NAMALWA (cell line): ENCODE results near the gene EVA1B.

Experiments
- DNase-seq: peaks from one replicate; pipeline ENCODE4 v3.0.0-alpha.2; 2015; ENCODE audit warnings: low spot score

EVA1B gene

DNA sequence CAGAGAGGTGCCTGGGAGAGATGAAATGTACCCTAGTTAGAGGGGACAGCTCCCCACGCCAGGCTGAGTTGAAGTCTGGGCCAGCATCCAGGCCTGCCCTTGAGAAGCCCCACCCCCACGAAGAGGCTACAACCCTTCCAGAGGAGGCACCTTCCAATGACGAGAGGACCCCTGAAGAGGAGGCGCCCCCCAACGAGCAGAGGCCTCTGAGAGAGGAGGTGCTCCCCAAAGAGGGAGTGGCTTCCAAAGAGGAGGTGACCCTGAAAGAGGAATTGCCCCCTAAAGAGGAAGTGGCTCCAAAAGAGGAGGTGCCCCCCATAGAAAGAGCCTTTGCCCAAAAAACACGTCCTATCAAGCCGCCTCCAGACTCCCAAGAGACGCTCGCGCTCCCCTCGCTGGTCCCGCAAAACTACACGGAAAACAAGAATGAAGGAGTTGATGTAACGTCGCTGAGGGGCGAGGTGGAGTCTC is 3.1 kb downstream of the EVA1B start:
- no peak for DNase-seq

DNA sequence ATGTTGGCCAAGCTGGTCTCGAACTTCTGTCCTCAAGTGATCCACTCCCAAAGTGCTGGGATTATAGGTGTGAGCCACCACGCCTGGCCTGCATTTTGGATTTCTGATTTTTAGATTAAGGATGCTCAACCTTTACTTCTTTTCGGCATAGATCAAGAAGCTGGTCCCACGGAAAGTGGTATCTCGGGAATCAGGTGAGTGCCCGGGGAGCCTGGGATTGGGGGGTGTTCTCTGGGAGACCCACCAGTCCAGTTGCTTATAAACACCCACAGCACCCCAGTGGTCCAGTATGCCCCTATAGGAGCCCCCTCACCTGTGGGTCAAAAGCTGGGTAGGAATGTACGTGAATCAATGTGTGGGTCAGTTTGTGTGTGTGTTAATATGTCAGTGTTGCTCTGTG is 14.0 kb downstream of the EVA1B start:
- DNase-seq, result no peak

DNA sequence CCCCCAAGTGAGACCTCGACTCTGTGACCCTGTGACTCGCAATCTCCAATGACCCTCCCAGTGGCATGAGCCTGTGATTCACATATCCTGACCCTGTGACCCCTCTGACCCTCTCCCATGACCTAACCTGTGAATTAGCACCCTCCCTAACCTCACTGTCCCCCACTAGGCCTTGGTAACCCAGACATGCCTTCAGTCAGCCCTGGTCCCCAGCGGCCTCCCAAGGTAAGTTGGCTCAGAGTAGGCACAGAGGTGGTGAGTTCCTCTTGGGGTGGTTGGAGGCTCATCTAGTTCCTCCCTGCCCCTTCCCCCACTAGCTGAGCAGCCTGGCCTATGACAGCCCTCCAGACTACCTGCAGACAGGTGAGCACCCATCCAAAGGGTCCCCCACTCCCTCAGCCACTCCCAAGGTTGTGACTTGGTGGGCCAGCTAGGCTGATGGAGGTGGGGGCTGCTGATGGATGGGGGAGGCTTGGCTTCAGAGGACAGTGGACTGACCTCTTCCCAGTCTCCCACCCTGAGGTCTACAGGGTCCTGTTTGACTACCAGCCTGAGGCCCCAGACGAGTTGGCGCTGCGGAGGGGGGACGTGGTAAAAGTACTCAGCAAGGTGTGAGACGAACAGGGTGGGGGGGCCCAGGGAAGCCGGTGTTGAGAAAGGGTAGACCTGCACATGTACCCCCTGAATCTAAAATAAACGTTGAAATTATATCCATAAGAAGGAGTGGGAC is 15.7 kb downstream of the EVA1B start:
- no peak for DNase-seq

DNA sequence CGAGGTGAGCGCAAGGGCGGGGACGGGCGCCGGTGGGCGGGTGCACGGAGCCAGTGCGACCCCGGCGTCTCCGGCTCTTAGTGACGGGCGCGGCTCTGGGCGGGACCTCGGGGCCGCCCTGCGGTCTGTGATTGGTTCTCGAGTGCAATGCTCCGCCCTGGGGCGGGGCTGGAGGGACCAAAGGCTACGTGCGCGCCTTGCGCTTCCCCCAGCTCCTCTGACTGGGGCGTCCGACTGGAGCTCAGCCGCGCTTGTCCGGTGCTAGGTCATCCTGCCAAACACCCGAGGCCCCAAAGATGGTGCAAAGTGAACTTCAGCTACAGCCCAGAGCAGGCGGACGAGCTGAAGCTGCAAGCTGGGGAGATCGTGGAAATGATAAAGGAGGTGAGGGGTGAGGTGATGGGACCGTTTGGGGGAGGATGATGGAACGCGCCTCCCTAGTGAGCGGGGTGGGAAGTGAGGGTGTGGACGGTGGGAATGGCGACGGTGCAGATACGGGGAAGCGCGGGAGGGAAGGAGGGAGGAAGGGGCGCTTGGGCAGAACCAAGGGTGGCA is 16.5 kb downstream of the EVA1B start:
- peak; percentile 96 for DNase-seq

DNA sequence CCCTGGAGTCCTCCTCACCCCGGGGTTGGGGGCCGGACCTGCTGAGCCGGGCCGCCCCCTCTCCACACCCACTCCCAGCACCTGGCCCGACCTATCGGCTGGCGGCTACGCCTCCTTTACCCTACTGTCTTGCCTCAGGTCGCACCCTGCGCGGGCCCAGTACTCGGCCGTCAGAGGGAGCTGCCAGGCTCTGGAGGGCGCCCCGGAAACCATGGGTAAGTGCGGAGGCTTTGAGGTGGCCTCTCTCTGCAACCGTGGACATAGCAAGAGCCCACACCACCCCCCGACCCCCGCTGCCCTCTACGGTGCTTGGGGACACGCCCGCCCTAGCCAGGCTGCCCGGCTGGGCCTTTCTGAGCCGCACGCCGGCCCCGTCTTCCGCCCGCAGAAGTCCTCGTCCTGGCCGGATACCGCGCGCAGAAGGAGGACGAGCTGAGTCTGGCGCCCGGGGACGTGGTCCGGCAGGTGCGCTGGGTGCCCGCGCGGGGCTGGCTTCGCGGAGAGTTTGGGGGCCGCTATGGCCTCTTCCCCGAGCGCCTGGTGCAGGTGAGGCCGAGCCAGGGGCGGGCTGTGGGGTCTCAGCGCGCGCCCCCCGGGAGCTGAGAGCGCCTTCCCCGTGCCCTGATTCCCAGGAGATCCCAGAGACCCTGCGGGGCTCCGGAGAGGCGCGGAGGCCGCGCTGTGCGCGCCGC is 17.1 kb downstream of the EVA1B start, which contains the start of gene SH3D21:
TSS of gene SH3D21 (plus strand) at position 159 of the 692 bp plus-strand sequence. CDS start at position 212, 53 bp downstream.
- peak; percentile 79 for DNase-seq

DNA sequence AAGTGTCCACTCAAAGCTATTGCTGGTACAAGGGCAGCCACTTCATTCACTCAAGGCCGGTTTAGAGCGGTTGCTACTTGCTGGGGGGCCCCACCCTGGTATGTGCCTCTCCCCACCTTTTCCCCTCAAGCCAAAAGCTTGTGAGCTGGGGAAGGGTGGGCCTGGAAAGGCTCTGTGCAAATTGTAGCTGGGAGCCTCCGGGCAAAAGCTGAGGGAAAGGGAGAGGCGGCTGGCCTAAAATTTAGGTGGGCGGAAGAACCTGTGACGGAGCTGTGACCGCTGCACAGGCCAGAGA is 17.6 kb downstream of the EVA1B start:
- DNase-seq, result no peak

DNA sequence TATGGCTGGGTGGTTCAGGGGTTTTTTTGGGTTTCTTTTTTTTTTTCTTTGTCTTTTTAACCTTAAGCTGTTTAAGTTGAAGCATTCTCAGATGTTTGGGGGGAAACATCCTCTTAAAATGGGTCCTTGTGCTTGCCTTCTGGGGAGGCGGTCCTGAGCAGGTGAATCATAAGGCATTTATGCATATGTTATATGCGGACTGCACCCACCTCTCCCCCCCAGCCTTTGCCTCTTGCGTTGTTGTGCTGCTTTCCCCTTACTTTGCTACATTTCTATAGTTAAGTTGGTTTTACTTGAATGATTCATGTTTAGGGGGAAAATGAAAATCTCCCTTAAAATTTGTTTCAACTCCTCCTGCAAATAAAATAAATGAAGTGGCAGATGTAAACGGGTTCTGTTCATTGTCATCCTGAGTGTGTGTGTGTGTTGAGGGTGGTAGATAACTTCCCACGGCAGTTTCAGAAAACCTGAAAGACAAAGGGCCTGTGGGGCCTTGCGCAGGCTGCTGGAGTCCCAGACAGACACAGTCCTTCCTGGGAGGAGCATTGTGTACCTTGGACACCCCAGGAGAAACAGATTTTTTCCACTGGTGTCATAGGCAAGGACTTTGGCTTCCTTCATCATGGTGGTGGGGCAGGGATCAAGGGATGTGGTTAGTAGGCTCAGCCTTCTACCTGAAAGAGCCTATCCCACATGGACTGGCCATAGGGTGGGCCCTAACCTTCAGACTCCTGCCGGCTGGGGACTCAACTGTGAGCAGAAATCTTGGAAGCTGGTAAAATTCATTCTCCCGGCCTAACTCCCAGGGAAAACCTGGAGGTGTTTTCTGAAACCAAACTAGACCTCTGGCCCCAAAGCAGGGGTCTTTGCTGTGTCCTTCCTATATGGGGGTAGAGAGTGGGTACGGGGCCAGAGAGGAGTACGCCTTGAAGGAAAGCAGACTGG is 18.2 kb downstream of the EVA1B start:
- no peak for DNase-seq

DNA sequence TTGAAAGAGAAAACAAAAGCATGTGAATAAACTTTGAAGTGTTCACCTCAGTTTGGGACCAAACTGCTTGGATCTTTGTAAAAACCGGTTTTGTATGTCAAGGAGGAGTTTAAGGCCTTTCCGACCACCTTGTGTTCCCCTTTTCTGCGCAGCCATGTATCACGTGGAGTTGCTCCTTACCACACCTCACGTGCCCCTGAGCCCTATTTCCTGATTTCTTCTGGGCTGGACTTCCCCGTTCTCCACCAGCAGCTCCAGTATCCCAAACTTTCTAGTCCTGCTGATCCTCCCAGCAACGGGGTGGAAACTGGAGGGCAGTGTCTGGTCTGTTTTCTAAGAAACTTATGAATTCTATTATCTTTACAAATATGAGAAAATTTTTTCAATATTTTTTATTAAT is 18.9 kb downstream of the EVA1B start:
- no peak for DNase-seq

DNA sequence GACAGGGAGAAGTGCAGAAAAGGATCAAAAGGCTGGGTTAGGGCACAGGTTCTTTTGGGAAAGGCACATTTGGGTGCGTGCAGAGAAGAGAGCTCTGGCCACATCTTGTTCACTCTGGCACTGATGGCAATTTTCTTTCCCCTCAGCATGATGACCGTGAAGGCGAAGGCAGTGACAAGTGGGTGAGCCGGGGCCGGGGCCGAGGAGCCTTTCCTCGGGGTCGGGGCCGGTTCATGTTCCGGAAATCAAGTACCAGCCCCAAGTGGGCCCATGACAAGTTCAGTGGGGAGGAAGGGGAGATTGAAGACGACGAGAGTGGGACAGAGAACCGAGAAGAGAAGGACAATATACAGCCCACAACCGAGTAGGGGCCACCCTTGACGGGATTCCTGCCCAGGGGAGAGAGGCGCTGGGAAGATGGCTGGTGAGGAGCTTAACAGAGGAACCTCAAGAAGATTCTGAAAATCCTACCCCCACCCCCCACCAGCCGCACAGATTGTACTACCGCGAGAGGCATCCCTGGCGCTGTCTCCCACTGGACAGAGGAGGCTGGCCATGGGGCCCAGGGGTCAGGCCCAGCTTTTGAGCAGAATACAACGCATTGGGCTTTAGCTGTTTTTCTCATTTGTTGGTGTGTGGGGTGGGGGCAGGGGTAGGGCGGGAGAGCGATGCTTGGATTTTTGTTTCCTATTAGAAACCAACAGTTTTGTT is 19.6 kb downstream of the EVA1B start:
- DNase-seq, result no peak

DNA sequence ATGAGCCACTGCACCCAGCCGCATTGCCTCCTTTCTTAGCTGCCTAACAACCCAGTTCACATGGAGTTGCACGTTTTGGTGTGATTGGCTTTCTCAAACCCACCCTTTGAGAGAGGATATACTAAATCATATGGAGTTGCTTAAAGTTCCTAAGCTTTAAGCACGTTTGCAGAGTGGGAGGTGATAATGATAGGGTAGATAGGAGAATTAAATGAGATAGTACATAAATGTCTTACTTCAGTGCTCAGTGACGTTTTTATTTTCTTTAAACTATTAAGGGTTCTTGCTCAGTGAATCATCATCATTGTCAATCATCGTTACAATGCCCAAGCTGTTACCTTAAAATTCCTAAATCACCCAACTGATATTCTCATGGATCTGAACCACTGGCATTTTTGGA is 20.2 kb downstream of the EVA1B start:
- DNase-seq, result no peak

DNA sequence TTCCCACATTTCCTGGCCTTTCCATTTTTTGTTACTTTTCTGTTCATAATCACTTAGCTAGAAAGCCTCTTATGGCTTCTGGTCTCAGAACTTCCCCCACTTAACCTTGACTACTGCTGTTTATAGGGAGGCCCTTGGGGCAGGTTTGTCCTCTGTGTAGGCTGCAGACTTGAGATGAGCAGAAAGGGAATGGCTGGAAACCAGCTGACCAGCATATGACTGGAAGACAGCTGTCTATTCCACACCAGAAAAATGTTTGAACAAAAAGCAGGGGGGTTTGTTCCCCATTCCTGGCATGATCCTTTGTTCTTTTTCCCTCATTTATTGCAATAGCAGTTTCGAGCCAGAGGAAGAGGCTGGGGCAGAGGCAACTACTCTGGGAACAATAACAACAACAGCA is 22.2 kb downstream of the EVA1B start:
- DNase-seq, result no peak

DNA sequence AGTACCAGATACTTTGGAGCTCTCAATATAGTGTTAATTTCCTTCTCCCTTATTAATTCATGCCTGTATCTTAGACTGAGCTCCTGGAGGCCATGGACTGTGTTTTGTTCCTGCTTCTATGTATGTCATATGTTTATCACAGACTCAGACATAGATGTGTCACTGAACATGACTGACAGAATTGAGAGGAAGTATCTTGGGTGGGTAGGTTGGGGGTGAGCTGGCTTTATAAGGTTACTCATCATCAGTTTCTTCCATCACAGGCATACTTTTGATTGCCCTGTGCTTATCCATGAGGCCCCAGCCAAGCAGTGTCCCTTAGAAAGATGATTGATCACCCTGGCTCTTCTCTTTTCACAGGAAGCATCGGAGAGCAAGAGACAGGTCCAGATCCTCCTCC is 22.9 kb downstream of the EVA1B start:
- DNase-seq, result no peak

DNA sequence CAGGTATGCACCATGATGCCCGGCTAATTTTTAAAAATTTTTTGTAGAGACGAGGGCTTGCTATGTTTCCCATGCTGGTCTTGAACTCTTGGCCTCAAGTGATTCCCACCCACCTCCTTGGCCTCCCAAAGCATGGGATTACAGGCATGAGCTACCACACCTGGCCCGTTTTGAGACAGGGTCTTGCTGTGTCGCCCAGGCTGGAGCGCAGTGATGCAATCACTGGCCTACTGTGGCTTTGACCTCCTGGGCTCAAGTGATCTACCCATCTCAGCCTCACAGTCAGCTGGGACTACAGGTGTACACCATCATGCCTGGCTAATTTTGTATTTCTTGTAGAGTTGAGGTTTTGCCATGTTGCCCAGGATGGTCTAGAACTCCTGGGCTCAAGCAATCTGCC is 24.8 kb downstream of the EVA1B start:
- DNase-seq, result no peak

DNA sequence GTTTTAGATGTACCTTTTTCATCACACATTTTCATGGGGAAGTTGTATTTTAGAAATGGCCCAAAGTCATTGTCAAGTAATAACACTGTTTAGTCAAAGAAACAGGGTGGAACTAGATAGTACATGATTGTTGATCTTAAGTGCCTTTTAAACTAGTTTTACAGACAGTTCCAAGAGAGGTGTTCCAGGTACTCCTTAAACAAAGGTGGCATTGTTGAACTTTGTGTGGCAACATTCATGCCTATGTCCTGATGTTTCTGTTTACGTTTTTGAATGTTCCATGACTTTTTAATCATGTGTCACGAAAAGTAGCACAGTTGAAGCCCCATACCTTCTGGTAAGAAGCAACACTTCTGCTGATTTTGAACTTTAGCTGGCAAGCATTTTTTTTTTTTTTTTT is 26.4 kb downstream of the EVA1B start:
- no peak for DNase-seq

DNA sequence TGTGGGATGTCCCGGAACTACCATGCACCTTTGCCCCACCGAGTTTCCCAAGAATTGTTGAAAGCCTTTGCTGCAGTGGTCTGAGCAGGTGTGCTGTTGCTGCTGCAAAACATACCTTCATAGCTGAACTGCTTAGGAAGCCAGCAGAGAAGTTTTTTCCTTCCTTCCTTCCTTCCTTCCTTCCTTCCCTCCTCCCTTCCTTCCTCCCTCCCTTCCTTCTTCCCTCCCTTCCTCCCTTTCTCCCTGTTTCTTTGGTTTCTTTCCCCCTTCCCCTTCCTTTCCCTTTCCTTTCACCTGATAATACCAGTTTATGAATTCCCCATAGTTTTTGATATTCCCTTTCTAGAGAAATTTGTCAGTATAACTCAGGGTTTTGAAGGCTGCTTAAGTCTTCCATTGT is 28.1 kb downstream of the EVA1B start:
- DNase-seq, result no peak

DNA sequence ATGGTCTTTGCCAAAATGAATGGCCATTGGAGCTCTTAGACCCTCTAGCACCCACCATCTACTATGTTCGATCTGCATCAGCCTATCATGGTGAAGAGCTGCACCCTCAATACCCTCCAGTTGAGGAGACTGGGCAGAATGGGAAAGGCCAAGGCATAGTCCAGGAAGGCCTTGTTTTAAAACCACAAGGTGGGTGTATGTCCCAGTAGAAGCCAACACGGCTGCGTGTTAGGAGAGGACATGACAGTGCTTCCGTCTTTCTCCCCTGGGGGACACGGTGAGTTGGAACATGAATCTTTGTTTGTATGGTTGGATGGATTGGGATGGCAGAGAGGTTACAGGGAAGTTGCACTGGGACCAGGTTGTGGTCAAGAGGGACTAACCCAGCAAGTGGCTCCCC is 35.9 kb downstream of the EVA1B start:
- DNase-seq, result no peak

DNA sequence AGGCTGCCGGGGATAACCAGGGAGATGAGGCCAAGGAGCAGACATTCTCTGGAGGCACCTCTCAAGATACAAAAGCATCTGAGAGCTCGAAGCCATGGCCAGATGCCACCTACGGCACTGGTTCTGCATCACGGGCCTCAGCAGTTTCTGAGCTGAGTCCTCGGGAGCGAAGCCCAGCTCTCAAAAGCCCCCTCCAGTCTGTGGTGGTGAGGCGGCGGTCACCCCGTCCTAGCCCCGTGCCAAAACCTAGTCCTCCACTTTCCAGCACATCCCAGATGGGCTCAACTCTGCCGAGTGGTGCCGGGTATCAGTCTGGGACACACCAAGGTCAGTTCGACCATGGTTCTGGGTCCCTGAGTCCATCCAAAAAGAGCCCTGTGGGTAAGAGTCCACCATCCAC is 36.6 kb downstream of the EVA1B start:
- DNase-seq, result no peak

DNA sequence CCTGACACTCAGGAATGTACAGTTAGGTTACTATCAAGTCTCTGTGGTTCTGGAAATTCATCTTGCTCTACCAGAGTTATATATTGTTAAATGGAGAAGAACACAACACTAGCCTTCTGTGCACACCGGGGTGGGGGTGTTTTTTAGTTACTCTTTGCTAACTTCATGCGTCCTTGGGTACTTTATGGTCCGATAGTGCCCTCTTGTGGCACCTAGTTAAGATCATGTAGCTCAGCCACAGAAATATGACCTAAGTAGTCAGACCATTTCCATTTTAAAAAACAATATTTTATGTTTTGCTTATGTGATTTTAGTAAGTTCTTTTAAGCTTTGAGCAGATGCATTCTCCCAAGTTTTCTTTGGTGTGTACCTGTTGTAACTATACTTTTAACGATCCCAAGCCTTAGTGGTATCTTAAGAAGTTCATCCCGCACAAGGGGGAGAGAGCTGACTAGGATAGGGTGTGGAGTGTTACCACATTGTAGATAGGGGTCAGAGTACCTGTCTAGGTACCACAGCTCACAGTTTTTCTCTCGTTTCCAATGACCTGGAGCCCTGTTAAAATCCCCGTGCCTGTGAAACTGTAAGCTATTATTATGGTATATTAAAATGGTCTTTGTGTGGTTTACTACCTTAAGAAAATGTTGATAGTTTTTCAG is 37.9 kb downstream of the EVA1B start:
- peak; percentile 92 for DNase-seq

DNA sequence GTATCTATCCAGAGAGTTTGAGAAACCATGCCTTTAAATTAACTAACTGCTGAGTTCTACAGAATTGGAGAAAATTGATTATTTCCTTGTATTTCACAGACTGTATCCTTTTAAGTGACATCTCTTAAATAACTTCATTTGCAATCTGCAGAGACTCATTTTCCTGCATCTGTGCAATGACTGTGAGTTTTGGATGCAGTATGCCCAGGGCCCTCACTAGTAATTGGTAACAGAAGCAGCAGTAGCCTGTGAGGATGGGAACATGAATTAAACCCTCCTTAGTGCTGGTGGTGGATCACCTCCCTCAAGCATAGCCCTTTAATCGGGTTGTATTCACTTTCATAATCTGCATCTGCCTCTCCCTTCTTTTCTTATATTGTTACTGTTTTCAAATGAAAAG is 38.9 kb downstream of the EVA1B start:
- DNase-seq, result no peak

DNA sequence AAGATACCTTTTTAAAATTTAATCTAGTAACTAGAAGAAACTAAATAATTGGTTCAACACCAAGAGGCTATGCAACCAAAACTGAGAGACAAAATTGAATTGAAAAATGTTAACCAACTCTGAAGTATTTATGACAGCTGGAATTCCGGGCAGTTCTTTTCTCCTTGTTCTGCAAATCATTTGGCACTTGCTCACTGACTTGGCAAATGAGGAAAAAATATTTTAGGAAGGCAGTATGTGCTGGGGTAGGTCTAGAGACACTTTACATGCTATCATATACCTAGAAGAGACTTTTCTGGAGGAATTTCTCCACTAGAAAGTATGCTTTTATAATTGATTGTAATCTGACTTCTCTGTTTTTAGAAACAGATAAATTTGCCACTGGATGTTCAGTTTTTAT is 39.4 kb downstream of the EVA1B start:
- no peak for DNase-seq

DNA sequence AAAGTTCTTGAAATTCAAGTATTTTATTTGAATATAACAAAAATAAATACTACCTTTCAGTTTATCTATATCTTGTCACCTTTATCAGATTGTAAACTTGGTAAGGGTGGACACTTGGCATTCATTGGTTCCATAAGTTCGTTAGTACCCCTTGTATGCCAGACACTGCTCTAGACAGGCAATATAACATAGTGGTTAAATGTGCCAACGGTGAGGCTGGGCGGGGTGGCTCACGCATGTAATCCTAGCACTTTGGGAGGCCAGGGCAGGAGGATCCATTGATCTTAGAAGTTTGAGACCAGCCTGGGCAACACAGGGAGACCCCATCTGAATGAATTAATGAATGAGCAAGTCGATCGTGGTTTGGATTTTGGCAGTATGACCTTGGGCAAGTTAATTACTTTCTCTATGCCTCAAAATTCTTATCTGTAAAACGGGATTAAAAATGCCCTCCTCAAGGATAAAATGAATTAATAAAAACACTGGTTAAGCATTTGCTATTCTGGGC is 43.6 kb downstream of the EVA1B start:
- DNase-seq, result no peak
